Retinal pigment epithelial cell (primary cell): ENCODE data around the gene FGFR2.

ENCODE experiments used
- DNase-seq: peaks from one replicate; pipeline ENCODE4 v3.0.0-alpha.2; 2010; ENCODE audit warnings: low read depth
- H3K4me3 ChIP-seq: 2 replicates; pipeline ENCODE4 v1.5.1; 2011; ENCODE audit warnings: mild to moderate bottlenecking, low read length, control low read depth, moderate library complexity
- CTCF ChIP-seq: conservative IDR thresholded peaks from 2 replicates; pipeline ENCODE4 v1.5.1; 2011; ENCODE audit warnings: low read depth, low read length, control low read depth, inconsistent platforms

FGFR2 gene

GRCh38 chr10:121589553-121589952 lies 8.7 kb downstream of the FGFR2 start:
- DNase-seq: no peak
- no peak for TF ChIP-seq CTCF
- H3K4me3 ChIP-seq: no peak overlapping the region

- TF ChIP-seq CTCF: no peak
- no peak for DNase-seq
- H3K4me3 ChIP-seq: no peak overlapping the region
Observed at GRCh38 chr10:121583857-121584256, 14.4 kb downstream of the FGFR2 start.

GRCh38 chr10:121583258-121583657 lies 15.0 kb downstream of the FGFR2 start:
- no peak for TF ChIP-seq CTCF
- DNase-seq: no peak
- no peak overlapping the region for H3K4me3 ChIP-seq

- H3K4me3 ChIP-seq: no peak overlapping the region
- no peak for DNase-seq
- no peak for TF ChIP-seq CTCF
Observed at GRCh38 chr10:121580276-121581116, 17.7 kb downstream of the FGFR2 start.

GRCh38 chr10:121579656-121580055 lies 18.6 kb downstream of the FGFR2 start:
- no peak overlapping the region for H3K4me3 ChIP-seq
- no peak for DNase-seq
- TF ChIP-seq CTCF: no peak

- no peak overlapping the region for H3K4me3 ChIP-seq
- DNase-seq: no peak
- TF ChIP-seq CTCF: no peak
Observed at GRCh38 chr10:121578965-121579364, 19.3 kb downstream of the FGFR2 start.

GRCh38 chr10:121578298-121578697 lies 19.9 kb downstream of the FGFR2 start:
- no peak for DNase-seq
- TF ChIP-seq CTCF: no peak
- no peak overlapping the region for H3K4me3 ChIP-seq
